ENCODE data around the gene POPDC3. TPM values are rescaled to one million over a fixed set of nuclear protein-coding genes. Genes with fewer than 3 reads are reported as not detected.

Gene POPDC3
- total and polyA plus RNA-seq, 7 donors = 0.32 to 3.5 (median 0.71) TPM; not detected in 2

DNA sequence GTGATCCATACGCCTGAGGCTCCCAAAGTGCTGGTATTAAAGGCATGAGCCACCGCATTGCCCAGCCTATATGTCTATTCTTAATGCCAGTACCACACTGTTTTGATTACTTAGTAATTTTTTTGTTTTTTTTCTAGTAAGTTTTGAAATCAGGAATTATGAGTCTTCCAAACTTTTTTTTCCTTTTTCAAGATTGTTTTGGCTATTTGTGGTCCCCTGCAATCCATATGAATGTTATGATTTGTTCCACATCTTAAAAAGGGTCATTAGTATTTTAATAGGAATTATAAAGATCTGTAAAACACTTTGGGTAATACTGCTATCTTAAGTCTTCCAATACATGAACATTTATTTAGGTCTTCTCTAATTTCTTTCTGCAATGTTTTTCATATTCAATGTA is 6.8 kb upstream of the POPDC3 start:
- intact Hi-C loops (cut with DNase I) = no loop called here

DNA sequence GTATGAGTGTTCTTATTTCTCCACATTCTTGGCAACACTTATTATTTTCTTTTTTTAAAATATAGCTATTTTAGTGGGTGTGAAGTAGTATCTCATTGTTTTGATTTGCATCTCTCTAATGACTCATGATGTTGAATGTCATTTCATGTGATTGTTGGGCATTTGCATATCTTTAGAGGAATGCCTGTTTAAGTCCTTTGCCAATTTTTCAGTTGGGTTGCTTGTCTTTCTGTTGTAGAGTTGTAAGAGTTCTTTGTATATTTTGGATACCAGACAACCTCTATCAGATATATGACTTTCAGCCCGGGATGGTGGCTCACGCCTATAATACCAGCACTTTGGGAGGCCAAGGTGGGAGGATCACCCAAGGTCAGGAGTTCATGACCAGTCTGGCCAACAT is 5.1 kb upstream of the POPDC3 start:
- 57 to 93% methylated on average over 2 of the region's 2 CpGs for WGBS, 2 donors
- TF ChIP-seq, protein P1, sequence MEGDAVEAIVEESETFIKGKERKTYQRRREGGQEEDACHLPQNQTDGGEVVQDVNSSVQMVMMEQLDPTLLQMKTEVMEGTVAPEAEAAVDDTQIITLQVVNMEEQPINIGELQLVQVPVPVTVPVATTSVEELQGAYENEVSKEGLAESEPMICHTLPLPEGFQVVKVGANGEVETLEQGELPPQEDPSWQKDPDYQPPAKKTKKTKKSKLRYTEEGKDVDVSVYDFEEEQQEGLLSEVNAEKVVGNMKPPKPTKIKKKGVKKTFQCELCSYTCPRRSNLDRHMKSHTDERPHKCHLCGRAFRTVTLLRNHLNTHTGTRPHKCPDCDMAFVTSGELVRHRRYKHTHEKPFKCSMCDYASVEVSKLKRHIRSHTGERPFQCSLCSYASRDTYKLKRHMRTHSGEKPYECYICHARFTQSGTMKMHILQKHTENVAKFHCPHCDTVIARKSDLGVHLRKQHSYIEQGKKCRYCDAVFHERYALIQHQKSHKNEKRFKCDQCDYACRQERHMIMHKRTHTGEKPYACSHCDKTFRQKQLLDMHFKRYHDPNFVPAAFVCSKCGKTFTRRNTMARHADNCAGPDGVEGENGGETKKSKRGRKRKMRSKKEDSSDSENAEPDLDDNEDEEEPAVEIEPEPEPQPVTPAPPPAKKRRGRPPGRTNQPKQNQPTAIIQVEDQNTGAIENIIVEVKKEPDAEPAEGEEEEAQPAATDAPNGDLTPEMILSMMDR (IDR thresholded peaks at IDR 0.05) = no peak
- TF ChIP-seq POLR2AphosphoS5 (IDR thresholded peaks at IDR 0.05) (no peak), POLR2A (IDR thresholded peaks at IDR 0.05) (no peak), EP300 (IDR thresholded peaks at IDR 0.05) (no peak)

More for the DNA sequence above, 6.8 kb upstream of the POPDC3 start:
- H3K9me3 ChIP-seq = no peaks in the 10 kb centered on the region
- no peaks in the 10 kb centered on the region for H3K36me3 ChIP-seq
- no peaks in the 10 kb centered on the region for H3K4me1 ChIP-seq
- no peak overlapping the region for H3K4me3 ChIP-seq
- WGBS, 2 donors = 92 to 95% methylated on average over 2 of the region's 2 CpGs
- TF ChIP-seq POLR2AphosphoS5 (IDR thresholded peaks at IDR 0.05) (no peak), POLR2A (IDR thresholded peaks at IDR 0.05) (no peak), EP300 (IDR thresholded peaks at IDR 0.05) (no peak)
- TF ChIP-seq, protein P1 (IDR thresholded peaks at IDR 0.05) = no peak
- peaks cover 0 to 7% (median under 1%) of the 10 kb centered on the region in 3 donors for H3K27me3 ChIP-seq
- no peak for DNase-seq
- no peak overlapping the region for H3K27ac ChIP-seq

DNA sequence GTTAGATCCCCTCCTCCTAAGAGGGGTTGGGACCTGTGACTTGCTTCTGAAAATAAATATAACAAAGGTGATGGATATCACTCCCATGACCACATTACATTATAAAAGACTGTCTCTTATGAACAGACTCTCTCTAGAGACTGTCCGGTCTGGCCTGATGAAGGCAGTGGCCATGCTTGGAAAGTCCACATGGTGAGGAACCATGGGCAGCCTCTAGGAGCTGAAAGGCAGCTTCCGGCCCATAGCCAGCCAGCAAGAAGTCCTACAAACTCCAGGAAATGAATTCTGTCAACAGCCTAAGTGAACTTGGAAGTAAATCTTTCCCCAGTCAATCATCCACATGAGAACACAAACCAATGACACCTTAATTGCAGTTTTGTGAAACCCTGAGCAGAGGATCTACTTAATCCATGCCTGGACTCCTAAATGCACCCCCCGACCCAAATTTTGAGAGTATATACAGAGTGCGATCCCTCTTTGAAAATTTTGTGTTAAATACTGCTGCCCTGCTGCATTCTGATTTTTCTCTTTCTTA is 2.2 kb upstream of the POPDC3 start:
- Histone ChIP-seq H3K4me3 (no peak overlapping the region), H3K27me3 (peaks cover 6 to 40% (median 21%) of the 10 kb centered on the region in 3 donors), H3K36me3 (no peaks in the 10 kb centered on the region), H3K27ac (no peak overlapping the region), H3K4me1 (peaks cover 0 to 9% (median 6%) of the 10 kb centered on the region in 4 donors), H3K9me3 (no peaks in the 10 kb centered on the region)
- WGBS, 2 donors = 89 to 91% methylated on average over 4 of the region's 4 CpGs
- DNase-seq = no peak
- intact Hi-C loops (cut with DNase I) = no loop called here
- TF ChIP-seq POLR2A (IDR thresholded peaks at IDR 0.05) (no peak), POLR2AphosphoS5 (IDR thresholded peaks at IDR 0.05) (no peak), EP300 (IDR thresholded peaks at IDR 0.05) (no peak)
- TF ChIP-seq, protein P1 (IDR thresholded peaks at IDR 0.05) = no peak

More for the DNA sequence above, 5.1 kb upstream of the POPDC3 start:
- DNase-seq = no peak
- H3K27me3 ChIP-seq = peaks cover 0 to 21% (median 15%) of the 10 kb centered on the region in 3 donors
- intact Hi-C loops (cut with DNase I) = no loop called here
- H3K36me3 ChIP-seq = no peaks in the 10 kb centered on the region
- peaks cover 0 to 4% (median 0%) of the 10 kb centered on the region in 4 donors for H3K4me1 ChIP-seq
- H3K9me3 ChIP-seq = no peaks in the 10 kb centered on the region
- no peak overlapping the region for H3K27ac ChIP-seq
- H3K4me3 ChIP-seq = no peak overlapping the region

DNA sequence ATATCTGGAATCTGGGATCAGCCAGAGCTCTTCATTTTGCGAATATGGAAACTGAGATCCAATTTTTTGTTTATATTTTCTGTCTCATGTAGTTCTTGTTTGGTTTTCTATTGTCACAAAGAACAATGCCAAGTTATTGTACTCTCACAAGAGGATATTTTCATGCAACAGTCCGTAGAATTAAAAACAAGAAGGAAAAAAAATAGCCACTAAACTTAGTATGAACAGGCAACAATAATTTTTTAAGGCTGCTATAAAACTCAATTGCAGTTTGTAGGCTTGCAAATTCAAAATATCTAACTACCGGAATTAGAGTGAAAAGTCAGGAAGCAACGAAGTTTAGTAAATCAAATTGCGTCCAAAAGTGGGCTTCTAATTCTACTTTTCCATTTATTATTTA is 1.2 kb downstream of the POPDC3 start:
- H3K27ac ChIP-seq = no peak overlapping the region
- TF ChIP-seq, protein P1 (IDR thresholded peaks at IDR 0.05) = no peak
- no peak for TF ChIP-seq EP300 (IDR thresholded peaks at IDR 0.05)
- TF ChIP-seq POLR2AphosphoS5 (IDR thresholded peaks at IDR 0.05) = no peak
- TF ChIP-seq POLR2A (IDR thresholded peaks at IDR 0.05) = no peak
- no peaks in the 10 kb centered on the region for H3K36me3 ChIP-seq
- WGBS, 2 donors = 19 to 53% methylated on average over 5 of the region's 5 CpGs
- intact Hi-C loops (cut with DNase I) = no loop called here
- H3K4me1 ChIP-seq = peaks cover 0 to 9% (median 6%) of the 10 kb centered on the region in 4 donors
- DNase-seq = no peak
- peaks cover 6 to 40% (median 21%) of the 10 kb centered on the region in 3 donors for H3K27me3 ChIP-seq
- H3K4me3 ChIP-seq = no peak overlapping the region
- no peaks in the 10 kb centered on the region for H3K9me3 ChIP-seq

DNA sequence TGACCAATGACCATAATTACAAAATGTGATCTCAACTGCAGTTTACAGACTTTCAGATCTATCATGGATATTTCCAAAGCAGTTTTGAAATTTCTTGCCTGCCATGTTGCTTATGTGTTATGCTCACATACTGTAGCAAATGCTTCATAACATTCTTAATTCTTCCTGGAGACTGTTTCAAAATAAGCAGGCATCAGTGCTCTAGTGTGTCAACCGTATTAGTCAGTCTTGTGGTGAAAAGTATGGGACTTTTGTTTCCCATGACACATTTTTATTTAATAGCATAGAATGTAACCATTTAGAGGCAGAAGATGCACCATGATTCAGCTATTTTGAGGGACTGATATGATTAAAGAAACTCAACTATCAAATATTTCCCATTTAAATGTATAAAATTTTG is 1.7 kb downstream of the POPDC3 start:
- intact Hi-C loops (cut with DNase I) = no loop called here
- no peaks in the 10 kb centered on the region for H3K9me3 ChIP-seq
- peaks cover 0 to 9% (median 6%) of the 10 kb centered on the region in 4 donors for H3K4me1 ChIP-seq
- no peak overlapping the region for H3K27ac ChIP-seq
- no peak for DNase-seq
- no peak for TF ChIP-seq POLR2AphosphoS5 (IDR thresholded peaks at IDR 0.05)
- TF ChIP-seq EP300 (IDR thresholded peaks at IDR 0.05) = no peak
- TF ChIP-seq POLR2A (IDR thresholded peaks at IDR 0.05) = no peak
- TF ChIP-seq, protein P1 (IDR thresholded peaks at IDR 0.05) = no peak
- no peaks in the 10 kb centered on the region for H3K36me3 ChIP-seq
- WGBS, 2 donors = 71 to 83% methylated on average over 1 of the region's 1 CpG
- peaks cover 6 to 40% (median 21%) of the 10 kb centered on the region in 3 donors for H3K27me3 ChIP-seq
- no peak overlapping the region for H3K4me3 ChIP-seq
